Left ventricle myocardium inferior (tissue), 1 donor: ENCODE data around the gene OR2A2. TPM values are rescaled to one million over a fixed set of nuclear protein-coding genes. Genes with fewer than 3 reads are reported as not detected.
"Not testable (repeated sequence)": the region's sequence is repeated elsewhere in the genome, so short reads cannot be mapped to it uniquely, and the experiment has no call there.

Experiments
- DNase-seq: peaks from one replicate; pipeline ENCODE4 v3.0.0-alpha.2; 2020
- H3K27ac ChIP-seq: fragments of 200-600 bp; replicated peaks from 2 replicates; pipeline ENCODE4 v1.8.0; 2021
- H3K27me3 ChIP-seq: fragments of 200-600 bp; 2 replicates; pipeline ENCODE4 v1.8.0; 2021; ENCODE audit warnings: low read depth
- H3K36me3 ChIP-seq: fragments of 200-600 bp; 2 replicates; pipeline ENCODE4 v1.8.0; 2021
- H3K4me1 ChIP-seq: fragments of 200-600 bp; 2 replicates; pipeline ENCODE4 v1.8.0; 2021
- H3K4me3 ChIP-seq: fragments of 200-600 bp; 2 replicates; pipeline ENCODE4 v1.8.0; 2021; ENCODE audit warnings: mild to moderate bottlenecking, moderate library complexity
- H3K9me3 ChIP-seq: fragments of 200-600 bp; replicated peaks from 2 replicates; pipeline ENCODE4 v1.8.0; 2021
- CTCF ChIP-seq: fragments of 200-600 bp; IDR thresholded peaks from 2 replicates; pipeline ENCODE4 v1.8.0; 2021; ENCODE audit warnings: antibody characterized with exemption, mild to moderate bottlenecking, borderline replicate concordance
- intact Hi-C: fragments of 100-400 bp; cut with micrococcal nuclease; formaldehyde crosslinking; loops from one replicate; pipeline ENCODE4 v1.11.0; 2022
- total RNA-seq: library from RNA; stranded (reverse); fragmentation: NEBNext Ultra II Directional; extraction: Animal tissue kit (Norgen Biotek cat#: 25700); gene quantifications from one replicate; pipeline ENCODE4 v1.2.1, GENCODE V29; 2021
- donor health status: DM: no; HTN: yes; CAD: no; lungs with severe emphysema.

The OR2A2 gene
- total RNA-seq, 1 donor from 2014 or later = not detected

GRCh38 chr7:144127714-144128334, 18.4 kb downstream of the OR2A2 start:
- peak; percentile 87 for DNase-seq
- no peaks in the 10 kb centered on the region for H3K9me3 ChIP-seq
- no peaks in the 10 kb centered on the region for H3K4me1 ChIP-seq
- H3K27ac ChIP-seq = no peak overlapping the region
- H3K36me3 ChIP-seq = no peaks in the 10 kb centered on the region
- intact Hi-C loops = no loop called here
- H3K27me3 ChIP-seq = no peaks in the 10 kb centered on the region
- peak; percentile 79 for TF ChIP-seq CTCF
- no peak overlapping the region for H3K4me3 ChIP-seq

GRCh38 chr7:144129601-144130000, 20.2 kb downstream of the OR2A2 start:
- H3K4me1 ChIP-seq, intact Hi-C loops, H3K4me3 ChIP-seq, H3K9me3 ChIP-seq, DNase-seq, H3K27me3 ChIP-seq, H3K36me3 ChIP-seq, H3K27ac ChIP-seq: not testable (repeated sequence)

DNA sequence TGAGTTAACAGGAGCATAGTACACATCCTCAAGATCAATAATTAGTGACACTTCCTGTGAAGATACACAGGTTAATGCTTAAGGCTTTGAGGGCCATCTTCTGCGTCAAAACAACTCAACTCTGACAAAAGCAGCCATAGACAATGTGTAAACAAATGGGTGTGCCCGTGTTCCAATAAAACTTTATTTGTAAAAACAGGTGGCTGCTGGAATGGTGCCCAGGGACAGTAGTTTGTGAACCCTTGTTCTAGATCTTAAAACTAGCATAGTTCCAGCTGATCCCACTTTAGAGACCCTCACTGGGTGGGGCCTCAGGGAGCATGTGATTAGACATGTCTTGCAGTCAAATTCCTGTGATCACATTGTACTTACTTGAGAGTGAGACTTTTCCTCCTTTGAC, 21.3 kb downstream of the OR2A2 start:
- no peak overlapping the region for H3K4me3 ChIP-seq
- no peak for TF ChIP-seq CTCF

GRCh38 chr7:144132262-144132661, 22.9 kb downstream of the OR2A2 start:
- H3K9me3 ChIP-seq = no peaks in the 10 kb centered on the region
- no peak for TF ChIP-seq CTCF
- no peaks in the 10 kb centered on the region for H3K36me3 ChIP-seq
- no peak for DNase-seq
- H3K27ac ChIP-seq = no peak overlapping the region
- H3K27me3 ChIP-seq = no peaks in the 10 kb centered on the region
- no peaks in the 10 kb centered on the region for H3K4me1 ChIP-seq
- no peak overlapping the region for H3K4me3 ChIP-seq
- intact Hi-C loops = no loop called here

More for the DNA sequence above, 21.3 kb downstream of the OR2A2 start:
- intact Hi-C loops = no loop called here
- H3K36me3 ChIP-seq = no peaks in the 10 kb centered on the region
- no peaks in the 10 kb centered on the region for H3K27me3 ChIP-seq
- no peak overlapping the region for H3K27ac ChIP-seq
- H3K4me1 ChIP-seq = no peaks in the 10 kb centered on the region
- DNase-seq = no peak
- H3K9me3 ChIP-seq = no peaks in the 10 kb centered on the region

DNA sequence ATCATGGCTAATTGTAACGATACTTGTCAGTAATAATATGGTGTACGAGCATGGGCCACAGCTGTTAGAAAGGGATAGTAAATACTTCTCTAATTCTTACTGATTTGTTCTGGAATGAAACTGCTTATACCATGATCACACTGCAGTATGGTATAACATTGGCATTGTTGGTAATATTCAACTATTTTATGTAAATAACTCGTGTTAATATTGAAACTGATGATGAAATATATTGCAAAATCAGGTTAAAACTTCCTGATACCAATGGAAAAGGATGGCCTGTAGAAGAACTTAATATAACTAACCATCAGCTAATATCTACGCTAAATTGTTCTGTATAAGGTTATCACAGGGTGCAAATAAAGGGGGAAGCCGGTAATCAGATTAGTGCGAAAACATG, 23.9 kb downstream of the OR2A2 start:
- TF ChIP-seq CTCF = no peak
- H3K4me3 ChIP-seq = no peak overlapping the region
- intact Hi-C loops = no loop called here
- no peaks in the 10 kb centered on the region for H3K4me1 ChIP-seq
- no peak for DNase-seq
- no peak overlapping the region for H3K27ac ChIP-seq
- no peaks in the 10 kb centered on the region for H3K9me3 ChIP-seq
- H3K36me3 ChIP-seq = no peaks in the 10 kb centered on the region
- no peaks in the 10 kb centered on the region for H3K27me3 ChIP-seq

GRCh38 chr7:144134116-144134515, 24.7 kb downstream of the OR2A2 start:
- intact Hi-C loops = no loop called here
- Histone ChIP-seq H3K27ac (no peak overlapping the region), H3K9me3 (no peaks in the 10 kb centered on the region), H3K27me3 (no peaks in the 10 kb centered on the region), H3K4me1 (no peaks in the 10 kb centered on the region), H3K4me3 (no peak overlapping the region), H3K36me3 (no peaks in the 10 kb centered on the region)
- TF ChIP-seq CTCF = no peak
- DNase-seq = no peak
